ENCODE results near the gene KCNC1.

The KCNC1 gene

DNA sequence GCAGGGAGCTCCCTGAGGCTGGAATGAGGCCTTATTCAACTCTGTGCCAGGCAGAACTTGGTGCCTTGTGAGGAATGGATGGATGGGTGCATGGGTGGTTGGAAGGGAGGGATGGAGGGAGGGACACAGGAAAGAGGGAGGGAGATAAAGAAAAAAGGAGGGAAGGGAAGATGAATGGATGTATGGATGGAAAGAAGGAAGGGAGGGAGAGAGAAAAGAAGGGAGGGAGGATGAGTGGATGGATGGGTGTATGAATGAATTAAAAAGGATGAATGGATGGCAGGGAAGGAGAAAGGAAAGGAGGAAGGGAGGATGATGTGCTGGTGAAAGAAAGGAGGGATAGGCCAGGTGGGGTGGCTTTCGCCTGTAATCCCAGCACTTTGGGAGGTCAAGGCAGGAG, 34.6 kb downstream of the KCNC1 start:
- TF ChIP-seq TAF1 (IDR thresholded peaks at IDR 0.05; ENCODE audit: borderline replicate concordance, insufficient read depth, low read length) (no peak), POLR2AphosphoS5 (IDR thresholded peaks at IDR 0.05; ENCODE audit: low read depth, low read length) (no peak), FOXP2 (optimal IDR thresholded peaks at IDR 0.05; ENCODE audit: borderline replicate concordance, extremely low read depth, extremely low read length, insufficient read depth) (no peak), SIN3A (IDR thresholded peaks at IDR 0.05; ENCODE audit: borderline replicate concordance, insufficient read depth, low read length) (no peak)
- TF ChIP-seq, protein P1, sequence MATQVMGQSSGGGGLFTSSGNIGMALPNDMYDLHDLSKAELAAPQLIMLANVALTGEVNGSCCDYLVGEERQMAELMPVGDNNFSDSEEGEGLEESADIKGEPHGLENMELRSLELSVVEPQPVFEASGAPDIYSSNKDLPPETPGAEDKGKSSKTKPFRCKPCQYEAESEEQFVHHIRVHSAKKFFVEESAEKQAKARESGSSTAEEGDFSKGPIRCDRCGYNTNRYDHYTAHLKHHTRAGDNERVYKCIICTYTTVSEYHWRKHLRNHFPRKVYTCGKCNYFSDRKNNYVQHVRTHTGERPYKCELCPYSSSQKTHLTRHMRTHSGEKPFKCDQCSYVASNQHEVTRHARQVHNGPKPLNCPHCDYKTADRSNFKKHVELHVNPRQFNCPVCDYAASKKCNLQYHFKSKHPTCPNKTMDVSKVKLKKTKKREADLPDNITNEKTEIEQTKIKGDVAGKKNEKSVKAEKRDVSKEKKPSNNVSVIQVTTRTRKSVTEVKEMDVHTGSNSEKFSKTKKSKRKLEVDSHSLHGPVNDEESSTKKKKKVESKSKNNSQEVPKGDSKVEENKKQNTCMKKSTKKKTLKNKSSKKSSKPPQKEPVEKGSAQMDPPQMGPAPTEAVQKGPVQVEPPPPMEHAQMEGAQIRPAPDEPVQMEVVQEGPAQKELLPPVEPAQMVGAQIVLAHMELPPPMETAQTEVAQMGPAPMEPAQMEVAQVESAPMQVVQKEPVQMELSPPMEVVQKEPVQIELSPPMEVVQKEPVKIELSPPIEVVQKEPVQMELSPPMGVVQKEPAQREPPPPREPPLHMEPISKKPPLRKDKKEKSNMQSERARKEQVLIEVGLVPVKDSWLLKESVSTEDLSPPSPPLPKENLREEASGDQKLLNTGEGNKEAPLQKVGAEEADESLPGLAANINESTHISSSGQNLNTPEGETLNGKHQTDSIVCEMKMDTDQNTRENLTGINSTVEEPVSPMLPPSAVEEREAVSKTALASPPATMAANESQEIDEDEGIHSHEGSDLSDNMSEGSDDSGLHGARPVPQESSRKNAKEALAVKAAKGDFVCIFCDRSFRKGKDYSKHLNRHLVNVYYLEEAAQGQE (IDR thresholded peaks at IDR 0.05; ENCODE audit: insufficient read depth in 1 of 2, low read depth in 2 of 2, low read length in 2 of 2): no peak

DNA sequence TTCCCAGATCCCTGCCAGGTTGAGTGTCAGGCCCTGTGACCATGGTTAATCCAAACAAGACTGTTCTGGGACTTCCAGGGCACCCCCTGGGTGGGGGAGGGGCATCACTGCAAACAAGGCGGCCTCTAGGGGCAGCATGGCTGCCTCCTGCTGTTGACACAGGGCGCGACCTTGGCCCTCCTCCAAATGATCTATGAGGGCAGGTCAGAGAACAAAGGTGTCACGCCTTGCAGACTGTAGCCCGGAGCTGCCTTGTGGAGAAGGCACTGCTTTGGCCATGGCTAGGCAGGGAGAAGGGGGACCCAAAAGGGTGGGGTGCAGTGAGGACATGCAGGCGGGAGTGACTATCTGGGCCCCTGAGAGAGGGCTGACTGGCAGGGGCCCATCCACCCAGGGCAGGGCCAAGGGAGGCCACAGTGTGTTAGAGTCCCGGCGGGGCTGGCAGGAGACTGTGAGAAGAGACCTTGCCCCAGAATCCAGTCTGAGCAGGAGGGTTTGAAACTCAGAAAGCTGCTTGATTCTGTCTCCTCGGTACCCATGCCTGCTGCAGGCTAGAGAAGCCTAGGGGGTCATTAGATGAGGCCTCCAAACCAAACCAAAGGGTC, 35.6 kb downstream of the KCNC1 start:
- TF ChIP-seq, protein P1 (IDR thresholded peaks at IDR 0.05; ENCODE audit: insufficient read depth in 1 of 2, low read depth in 2 of 2, low read length in 2 of 2): no peak
- TF ChIP-seq TAF1 (IDR thresholded peaks at IDR 0.05; ENCODE audit: borderline replicate concordance, insufficient read depth, low read length): no peak

DNA sequence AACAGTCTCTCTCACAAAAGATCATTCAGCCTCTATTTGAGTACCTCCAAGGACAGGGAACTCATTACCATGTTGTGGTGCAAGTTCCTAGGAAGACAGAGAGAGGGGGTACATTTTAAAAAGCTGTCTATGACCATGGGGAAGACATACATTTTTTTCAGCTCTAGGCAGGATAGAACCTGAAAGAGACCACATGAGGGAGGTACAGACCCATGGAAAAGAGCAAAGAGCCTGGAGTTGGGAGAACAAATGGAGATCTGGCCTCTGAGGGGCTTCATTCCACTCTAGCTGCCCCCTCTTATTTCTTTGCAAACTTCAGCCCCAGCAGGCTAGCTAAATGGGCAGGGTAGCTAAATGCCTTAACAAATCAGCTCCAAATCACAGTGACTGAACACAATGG, 36.3 kb downstream of the KCNC1 start:
- TF ChIP-seq TAF1 (IDR thresholded peaks at IDR 0.05; ENCODE audit: borderline replicate concordance, insufficient read depth, low read length): no peak
- no peak for TF ChIP-seq FOXP2 (optimal IDR thresholded peaks at IDR 0.05; ENCODE audit: borderline replicate concordance, extremely low read depth, extremely low read length, insufficient read depth)
- TF ChIP-seq, protein P1 (IDR thresholded peaks at IDR 0.05; ENCODE audit: insufficient read depth in 1 of 2, low read depth in 2 of 2, low read length in 2 of 2): no peak
- TF ChIP-seq SIN3A (IDR thresholded peaks at IDR 0.05; ENCODE audit: borderline replicate concordance, insufficient read depth, low read length): no peak
- TF ChIP-seq POLR2AphosphoS5 (IDR thresholded peaks at IDR 0.05; ENCODE audit: low read depth, low read length): no peak

DNA sequence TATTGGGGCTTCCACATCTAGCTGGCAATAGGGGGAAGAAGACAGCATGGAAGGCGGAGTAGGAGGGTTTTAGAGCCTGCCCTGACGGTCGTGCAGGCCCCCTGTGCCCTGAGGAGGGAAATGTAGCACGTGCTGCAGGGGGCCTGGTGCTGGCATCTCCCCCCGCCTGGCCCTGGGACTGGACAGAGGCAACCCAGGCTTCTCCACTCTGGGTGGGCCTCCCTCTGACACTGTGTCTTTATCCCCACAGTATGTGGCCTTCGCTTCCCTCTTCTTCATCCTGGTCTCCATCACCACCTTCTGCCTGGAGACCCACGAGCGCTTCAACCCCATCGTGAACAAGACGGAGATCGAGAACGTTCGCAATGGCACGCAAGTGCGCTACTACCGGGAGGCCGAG, 36.8 kb downstream of the KCNC1 start:
- TF ChIP-seq FOXP2 (optimal IDR thresholded peaks at IDR 0.05; ENCODE audit: borderline replicate concordance, extremely low read depth, extremely low read length, insufficient read depth) (no peak), SIN3A (IDR thresholded peaks at IDR 0.05; ENCODE audit: borderline replicate concordance, insufficient read depth, low read length) (no peak), POLR2AphosphoS5 (IDR thresholded peaks at IDR 0.05; ENCODE audit: low read depth, low read length) (no peak), TAF1 (IDR thresholded peaks at IDR 0.05; ENCODE audit: borderline replicate concordance, insufficient read depth, low read length) (no peak)
- TF ChIP-seq, protein P1 (IDR thresholded peaks at IDR 0.05; ENCODE audit: insufficient read depth in 1 of 2, low read depth in 2 of 2, low read length in 2 of 2): no peak

DNA sequence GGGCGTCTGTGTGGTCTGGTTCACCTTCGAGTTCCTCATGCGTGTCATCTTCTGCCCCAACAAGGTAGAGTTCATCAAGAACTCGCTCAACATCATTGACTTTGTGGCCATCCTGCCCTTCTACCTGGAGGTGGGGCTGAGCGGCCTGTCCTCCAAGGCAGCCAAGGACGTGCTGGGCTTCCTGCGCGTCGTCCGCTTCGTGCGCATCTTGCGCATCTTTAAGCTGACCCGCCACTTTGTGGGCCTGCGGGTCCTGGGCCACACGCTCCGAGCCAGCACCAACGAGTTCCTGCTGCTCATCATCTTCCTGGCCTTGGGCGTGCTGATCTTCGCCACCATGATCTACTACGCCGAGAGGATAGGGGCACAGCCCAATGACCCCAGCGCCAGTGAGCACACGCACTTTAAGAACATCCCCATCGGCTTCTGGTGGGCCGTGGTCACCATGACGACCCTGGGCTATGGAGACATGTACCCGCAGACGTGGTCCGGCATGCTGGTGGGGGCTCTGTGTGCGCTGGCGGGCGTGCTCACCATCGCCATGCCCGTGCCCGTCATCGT, 37.3 kb downstream of the KCNC1 start:
- no peak for TF ChIP-seq TAF1 (IDR thresholded peaks at IDR 0.05; ENCODE audit: borderline replicate concordance, insufficient read depth, low read length)
